Tibial nerve (tissue), 3 donors: ENCODE data around the gene STK39.
"Not testable (repeated sequence)": the region's sequence is repeated elsewhere in the genome, so short reads cannot be mapped to it uniquely, and the experiment has no call there.

Experiments used
- POLR2A ChIP-seq, 2 donors: fragments of 450-650 bp; IDR thresholded peaks; one replicate each; pipeline ENCODE4 v1.6.1; 2017; ENCODE audit warnings: antibody characterized with exemption in 2 of 2, mild to moderate bottlenecking in 2 of 2, moderate library complexity in 2 of 2
- TF ChIP-seq, protein P1 (sequence below), 5 experiments: fragments of 200-600 bp in 3 of 5; fragments of 450-650 bp in 2 of 5; sonication (generic) in 3 of 5; IDR thresholded peaks; one replicate each; pipeline ENCODE4 v1.5.1; 2016 to 2019; ENCODE audit warnings: antibody characterized with exemption in 5 of 5, mild to moderate bottlenecking in 3 of 5, moderate library complexity in 2 of 5

DNA sequence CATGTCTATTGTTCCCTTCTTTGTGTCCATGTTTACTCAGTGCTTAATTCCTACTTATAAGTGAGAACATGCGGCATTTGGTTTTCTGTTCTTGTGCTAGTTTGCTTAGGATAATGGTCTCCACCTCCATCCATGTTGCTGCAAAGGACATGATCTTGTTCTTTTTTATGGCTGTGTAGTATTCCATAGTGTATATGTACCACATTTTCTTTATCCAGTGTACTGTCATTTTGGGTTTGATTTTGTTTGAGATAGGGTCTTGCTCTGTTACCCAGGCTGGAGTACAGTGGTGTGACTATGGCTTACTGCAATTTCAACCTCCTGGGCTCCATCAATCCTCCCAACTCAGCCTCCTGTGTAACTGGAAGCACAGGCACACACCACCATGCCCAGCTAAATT, 125.2 kb downstream of the STK39 start:
- TF ChIP-seq, protein P1, sequence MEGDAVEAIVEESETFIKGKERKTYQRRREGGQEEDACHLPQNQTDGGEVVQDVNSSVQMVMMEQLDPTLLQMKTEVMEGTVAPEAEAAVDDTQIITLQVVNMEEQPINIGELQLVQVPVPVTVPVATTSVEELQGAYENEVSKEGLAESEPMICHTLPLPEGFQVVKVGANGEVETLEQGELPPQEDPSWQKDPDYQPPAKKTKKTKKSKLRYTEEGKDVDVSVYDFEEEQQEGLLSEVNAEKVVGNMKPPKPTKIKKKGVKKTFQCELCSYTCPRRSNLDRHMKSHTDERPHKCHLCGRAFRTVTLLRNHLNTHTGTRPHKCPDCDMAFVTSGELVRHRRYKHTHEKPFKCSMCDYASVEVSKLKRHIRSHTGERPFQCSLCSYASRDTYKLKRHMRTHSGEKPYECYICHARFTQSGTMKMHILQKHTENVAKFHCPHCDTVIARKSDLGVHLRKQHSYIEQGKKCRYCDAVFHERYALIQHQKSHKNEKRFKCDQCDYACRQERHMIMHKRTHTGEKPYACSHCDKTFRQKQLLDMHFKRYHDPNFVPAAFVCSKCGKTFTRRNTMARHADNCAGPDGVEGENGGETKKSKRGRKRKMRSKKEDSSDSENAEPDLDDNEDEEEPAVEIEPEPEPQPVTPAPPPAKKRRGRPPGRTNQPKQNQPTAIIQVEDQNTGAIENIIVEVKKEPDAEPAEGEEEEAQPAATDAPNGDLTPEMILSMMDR (IDR thresholded peaks at IDR 0.05), result not testable (repeated sequence)
- TF ChIP-seq POLR2A (IDR thresholded peaks at IDR 0.05), result not testable (repeated sequence)
